SU-DHL-6 (cell line): ENCODE measurements around the gene TNFRSF18.
"Not testable (repeated sequence)": the region's sequence is repeated elsewhere in the genome, so short reads cannot be mapped to it uniquely, and the experiment has no call there.

ENCODE experiments used
- H2AFZ ChIP-seq: fragments of 200-600 bp; sonication (generic); 2 replicates; pipeline ENCODE4 v1.6.1; 2014; ENCODE audit warnings: low read depth, mild to moderate bottlenecking, moderate library complexity, mixed read lengths, antibody characterized with exemption, low read length; ENCODE audit not compliant: severe bottlenecking
- H3F3A ChIP-seq: fragments of 200-600 bp; shearing (Covaris generic); 2 replicates; pipeline ENCODE4 v1.6.0; 2016; ENCODE audit warnings: antibody characterized with exemption, mild to moderate bottlenecking; ENCODE audit not compliant: insufficient read depth
- H3K27ac ChIP-seq: fragments of 200-600 bp; sonication (generic); 2 replicates; pipeline ENCODE4 v1.5.1; 2016; ENCODE audit warnings: low read depth, mild to moderate bottlenecking, low read length, moderate library complexity, mixed read lengths
- H3K27me3 ChIP-seq: fragments of 200-600 bp; sonication (generic), shearing (Covaris generic); 2 replicates; pipeline ENCODE4 v1.6.0; 2014; ENCODE audit warnings: mild to moderate bottlenecking, low read length
- H3K36me3 ChIP-seq: fragments of 200-600 bp; sonication (generic); 2 replicates; pipeline ENCODE4 v1.6.1; 2014; ENCODE audit warnings: mild to moderate bottlenecking, low read length, mixed read lengths
- H3K4me2 ChIP-seq: fragments of 300-600, 200-600 bp; shearing (Covaris generic), sonication (generic); 2 replicates; pipeline ENCODE4 v1.6.0; 2014; ENCODE audit warnings: low read length, low read depth, mild to moderate bottlenecking; ENCODE audit not compliant: poor library complexity, severe bottlenecking
- H3K4me3 ChIP-seq: fragments of 200-600 bp; sonication (generic); 2 replicates; pipeline ENCODE4 v1.5.1; 2014; ENCODE audit warnings: antibody characterized with exemption, low read length, mild to moderate bottlenecking, mixed read lengths; ENCODE audit not compliant: insufficient read depth, poor library complexity, severe bottlenecking
- H3K79me2 ChIP-seq: fragments of 200-600 bp; sonication (generic); 2 replicates; pipeline ENCODE4 v1.6.1; 2014; ENCODE audit warnings: mild to moderate bottlenecking, low read length, moderate library complexity; ENCODE audit not compliant: insufficient read depth
- H3K9ac ChIP-seq: fragments of 200-600 bp; sonication (generic); 2 replicates; pipeline ENCODE4 v1.7.0; 2014; ENCODE audit warnings: mild to moderate bottlenecking, low read length
- H3K9me2 ChIP-seq: fragments of 200-600 bp; sonication (generic); replicated peaks from 2 replicates; pipeline ENCODE4 v1.6.1; 2014; ENCODE audit warnings: low read length; ENCODE audit not compliant: insufficient read depth
- H3K9me3 ChIP-seq: fragments of 200-600 bp; sonication (generic); 2 replicates; pipeline ENCODE4 v1.6.1; 2014; ENCODE audit warnings: low read length, mixed read lengths; ENCODE audit not compliant: insufficient read depth
- H4K20me1 ChIP-seq: fragments of 200-600 bp; sonication (generic); 2 replicates; pipeline ENCODE4 v1.6.1; 2014; ENCODE audit warnings: low read depth, mild to moderate bottlenecking, antibody characterized with exemption, low read length, moderate library complexity, mixed read lengths
- EZH2phosphoT487 ChIP-seq: fragments of 200-600 bp; sonication (generic), shearing (Covaris generic); conservative IDR thresholded peaks from 2 replicates; pipeline ENCODE4 v1.6.1; 2018; ENCODE audit warnings: mild to moderate bottlenecking, antibody characterized with exemption, low read length, moderate library complexity, mixed read lengths
- TF ChIP-seq, protein P1 (sequence below): fragments of 200-600 bp; sonication (generic); IDR thresholded peaks from one replicate; pipeline ENCODE4 v1.5.1; 2017; ENCODE audit warnings: antibody characterized with exemption, mild to moderate bottlenecking, low read length, moderate library complexity; ENCODE audit not compliant: insufficient read depth, poor library complexity, severe bottlenecking

TNFRSF18 gene

GRCh38 chr1:1197188-1197500 is 9.2 kb downstream of the TNFRSF18 start:
- Histone ChIP-seq H3K79me2 (no peaks in the 10 kb centered on the region), H3K9me2 (no peaks in the 10 kb centered on the region), H3K9me3 (no peaks in the 10 kb centered on the region), H3K27me3 (no peaks in the 10 kb centered on the region), H2AFZ (no peak overlapping the region), H3K27ac (no peak overlapping the region), H3F3A (no peaks in the 10 kb centered on the region), H4K20me1 (no peaks in the 10 kb centered on the region), H3K9ac (no peak overlapping the region), H3K4me3 (no peak overlapping the region), H3K4me2 (no peak overlapping the region), H3K36me3 (no peaks in the 10 kb centered on the region)
- no peak for TF ChIP-seq EZH2phosphoT487
- TF ChIP-seq, protein P1, sequence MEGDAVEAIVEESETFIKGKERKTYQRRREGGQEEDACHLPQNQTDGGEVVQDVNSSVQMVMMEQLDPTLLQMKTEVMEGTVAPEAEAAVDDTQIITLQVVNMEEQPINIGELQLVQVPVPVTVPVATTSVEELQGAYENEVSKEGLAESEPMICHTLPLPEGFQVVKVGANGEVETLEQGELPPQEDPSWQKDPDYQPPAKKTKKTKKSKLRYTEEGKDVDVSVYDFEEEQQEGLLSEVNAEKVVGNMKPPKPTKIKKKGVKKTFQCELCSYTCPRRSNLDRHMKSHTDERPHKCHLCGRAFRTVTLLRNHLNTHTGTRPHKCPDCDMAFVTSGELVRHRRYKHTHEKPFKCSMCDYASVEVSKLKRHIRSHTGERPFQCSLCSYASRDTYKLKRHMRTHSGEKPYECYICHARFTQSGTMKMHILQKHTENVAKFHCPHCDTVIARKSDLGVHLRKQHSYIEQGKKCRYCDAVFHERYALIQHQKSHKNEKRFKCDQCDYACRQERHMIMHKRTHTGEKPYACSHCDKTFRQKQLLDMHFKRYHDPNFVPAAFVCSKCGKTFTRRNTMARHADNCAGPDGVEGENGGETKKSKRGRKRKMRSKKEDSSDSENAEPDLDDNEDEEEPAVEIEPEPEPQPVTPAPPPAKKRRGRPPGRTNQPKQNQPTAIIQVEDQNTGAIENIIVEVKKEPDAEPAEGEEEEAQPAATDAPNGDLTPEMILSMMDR: no peak

DNA sequence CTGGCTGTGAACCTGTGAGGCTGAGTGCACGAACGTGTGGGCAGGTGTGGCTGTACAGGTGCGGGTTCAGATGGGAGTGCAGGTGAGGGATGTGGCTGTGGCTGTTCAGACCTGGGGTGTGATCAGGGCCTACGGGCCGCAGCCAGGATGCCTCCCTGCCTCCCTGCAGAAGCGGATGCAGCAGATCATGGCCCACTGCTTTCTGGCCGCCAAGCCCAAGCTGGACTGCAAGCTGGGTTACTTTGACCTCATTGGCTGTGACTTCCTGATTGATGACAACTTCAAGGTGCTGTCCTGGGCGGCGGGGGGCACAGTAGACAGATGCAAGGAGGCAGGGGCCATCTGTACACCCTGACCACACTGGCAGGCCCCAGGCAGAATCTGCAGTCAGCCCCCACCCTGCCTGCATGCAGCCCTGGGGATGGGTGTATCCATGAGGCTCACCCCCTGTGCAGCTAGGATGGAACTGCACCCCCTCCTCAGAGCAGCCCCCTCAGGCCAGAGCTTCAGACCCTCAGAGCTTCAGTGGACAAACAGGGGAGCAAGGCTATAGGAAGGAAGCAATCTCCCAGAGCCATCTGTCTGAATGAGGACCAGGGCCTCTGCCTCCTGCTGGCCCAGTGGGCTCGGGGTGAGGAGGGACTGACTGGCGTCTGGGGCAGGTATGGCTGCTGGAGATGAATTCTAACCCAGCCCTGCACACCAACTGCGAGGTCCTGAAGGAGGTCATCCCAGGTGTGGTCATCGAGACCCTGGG is 9.8 kb downstream of the TNFRSF18 start:
- no peak overlapping the region for H3K4me3 ChIP-seq
- no peaks in the 10 kb centered on the region for H3K27me3 ChIP-seq
- no peaks in the 10 kb centered on the region for H3F3A ChIP-seq
- TF ChIP-seq EZH2phosphoT487: no peak
- TF ChIP-seq, protein P1: no peak
- no peaks in the 10 kb centered on the region for H3K9me3 ChIP-seq
- no peak overlapping the region for H2AFZ ChIP-seq
- no peaks in the 10 kb centered on the region for H3K36me3 ChIP-seq
- H3K9me2 ChIP-seq: no peaks in the 10 kb centered on the region
- H3K79me2 ChIP-seq: no peaks in the 10 kb centered on the region
- no peak overlapping the region for H3K4me2 ChIP-seq
- no peak overlapping the region for H3K9ac ChIP-seq
- H3K27ac ChIP-seq: no peak overlapping the region
- H4K20me1 ChIP-seq: no peaks in the 10 kb centered on the region

- H3K27ac ChIP-seq, H2AFZ ChIP-seq, H3K4me3 ChIP-seq, H3K79me2 ChIP-seq, H3K4me2 ChIP-seq, H4K20me1 ChIP-seq, H3K9me2 ChIP-seq, H3K9ac ChIP-seq, H3K9me3 ChIP-seq, H3K36me3 ChIP-seq, H3K27me3 ChIP-seq, H3F3A ChIP-seq: not testable (repeated sequence)
Observed at GRCh38 chr1:1195726-1196125, 10.7 kb downstream of the TNFRSF18 start.

- no peaks in the 10 kb centered on the region for H3K79me2 ChIP-seq
- H3K9ac ChIP-seq: no peak overlapping the region
- H3K4me2 ChIP-seq: no peak overlapping the region
- H3K9me3 ChIP-seq: no peaks in the 10 kb centered on the region
- no peaks in the 10 kb centered on the region for H3F3A ChIP-seq
- no peaks in the 10 kb centered on the region for H3K27me3 ChIP-seq
- no peaks in the 10 kb centered on the region for H3K9me2 ChIP-seq
- H3K27ac ChIP-seq: no peak overlapping the region
- H3K36me3 ChIP-seq: no peaks in the 10 kb centered on the region
- H4K20me1 ChIP-seq: no peaks in the 10 kb centered on the region
- no peak overlapping the region for H3K4me3 ChIP-seq
- TF ChIP-seq, protein P1: no peak
- no peak for TF ChIP-seq EZH2phosphoT487
- H2AFZ ChIP-seq: no peak overlapping the region
Observed at GRCh38 chr1:1194723-1195122, 11.7 kb downstream of the TNFRSF18 start.
